Measurements from ENCODE around the gene EEF1G. TPM values are rescaled to one million over a fixed set of nuclear protein-coding genes. Genes with fewer than 3 reads are reported as not detected.

EEF1G gene
- total and polyA plus RNA-seq, 9 of the 15 experiments (the other 6 are each of a cell fraction or from before 2014, with no cell fraction given), result 985 to 2,349 (median 2,035) TPM

GRCh38 chr11:62591448-62592145 is 17.9 kb upstream of the EEF1G start, which contains the start of gene TUT1:
Gene TUT1 (minus strand): TSS chr11:62591523. CDS start chr11:62591485, 38 bp downstream.
- H2AFZ ChIP-seq (ENCODE audit: low read depth, low read length), result peak within 1 kb of the TSS; percentile 89
- no peaks in the 10 kb centered on the region for H3K9me1 ChIP-seq (ENCODE audit: control insufficient read depth, insufficient read depth, low read length)
- peak within 1 kb of the TSS; percentile 86 to 95 for H3K9ac ChIP-seq (ENCODE audit: insufficient read depth in 1 of 2, low read depth in 2 of 2, low read length in 2 of 2)
- POLR2A ChIA-PET, result interaction anchor here (0.5 to 2.9 kb wide), 49 partner anchors 9 to 1229 kb away, joined by 3 to 45 read pairs (median 5); partner anchors contain the start of genes AHNAK, B3GAT3, BSCL2 and C11orf98
- ATAC-seq (peak; percentile 91), FAIRE-seq (peak; percentile 100), DNase-seq (ENCODE audit: extremely low read depth in 1 of 4, low spot score in 3 of 4) (peak; percentile 81 to 99 (median 86))
- H3K79me2 ChIP-seq (ENCODE audit: control insufficient read depth, insufficient read depth, low read length), result peaks cover 52% of the 10 kb centered on the region
- peak within 1 kb of the TSS; percentile 98 for H3K4me2 ChIP-seq (ENCODE audit: insufficient read depth, low read length)
- in situ Hi-C loops (cut with MboI) (no loop called here), intact Hi-C loops (cut with micrococcal nuclease) (loop anchor here (2.0 to 10.0 kb wide), 5 partner anchors 101 to 293 kb away; partner anchors contain the start of genes HNRNPUL2, SLC3A2 and TTC9C)
- no peaks in the 10 kb centered on the region for H3K9me3 ChIP-seq (replicated peaks; ENCODE audit: control insufficient read depth, insufficient read depth, low read depth, low read length)
- H3K4me1 ChIP-seq (replicated peaks in 1 of 2; ENCODE audit: control insufficient read depth in 2 of 2, insufficient read depth in 2 of 2, low read length in 2 of 2), result peaks cover 24 to 25% of the 10 kb centered on the region in 2 experiments
- H3K27ac ChIP-seq (ENCODE audit: extremely low read depth, low read depth, low read length), result peak within 1 kb of the TSS; percentile 90
- under 1% methylated on average over 58 of the region's 58 CpGs for WGBS (ENCODE audit: insufficient coverage, low coverage, missing lambda C conversion rate)
- peaks cover 69% of the 10 kb centered on the region for H3K36me3 ChIP-seq (ENCODE audit: control insufficient read depth, insufficient read depth, low read length)
- no peaks in the 10 kb centered on the region for H4K20me1 ChIP-seq (replicated peaks; ENCODE audit: control insufficient read depth, insufficient read depth, low read length)
- CTCF ChIA-PET (ENCODE audit: low intra/inter-chr PET ratio), result interaction anchor here (0.6 kb wide), 1 partner anchor 178 kb away, joined by 3 read pairs; no protein-coding TSS in a partner anchor
- TSS peak; percentile 99 for BruUV-seq (replicated peaks)
- H3K4me3 ChIP-seq, result peak within 1 kb of the TSS; percentile 63
- H3K27me3 ChIP-seq (ENCODE audit: control insufficient read depth in 2 of 2, insufficient read depth in 2 of 2, low read length in 2 of 2), result no peaks in the 10 kb centered on the region
- TF ChIP-seq HES1 (IDR thresholded peaks at IDR 0.05; ENCODE audit: low read depth), result peak; percentile 14; the same call in 1 of the 2 replicates
- no peak for TF ChIP-seq ZNF184 (CRISPR knock-in tag; IDR thresholded peaks at IDR 0.05)
- no peak for TF ChIP-seq NCOA4 (IDR thresholded peaks at IDR 0.05; ENCODE audit: partially characterized antibody)
- TF ChIP-seq MAZ (CRISPR knock-in tag; conservative IDR thresholded peaks at IDR 0.05 in 1 of 2, IDR thresholded peaks at IDR 0.05 in 1 of 2), result peak; percentile 70 to 91
- peak in 1 of 2 experiments; percentile 81; a peak in 2 of 4 replicates for TF ChIP-seq RCOR1 (IDR thresholded peaks at IDR 0.05; ENCODE audit: borderline replicate concordance in 1 of 2, low read depth in 2 of 2, low read length in 2 of 2)
- no peak for TF ChIP-seq PCBP1 (IDR thresholded peaks at IDR 0.05; ENCODE audit: low read depth, low read length, poor library complexity, severe bottlenecking)
- TF ChIP-seq ZFP36 (IDR thresholded peaks at IDR 0.05; ENCODE audit: low read depth, low read length, partially characterized antibody), result peak; percentile 42
- TF ChIP-seq ZBTB5 (IDR thresholded peaks at IDR 0.05), result no peak
- no peak for TF ChIP-seq ZNF217 (CRISPR knock-in tag; IDR thresholded peaks at IDR 0.05)
- no peak for TF ChIP-seq ZNF408 (CRISPR knock-in tag; IDR thresholded peaks at IDR 0.05; ENCODE audit: low read depth)
- no peak; the same call in 1 of the 2 replicates for TF ChIP-seq HLTF (IDR thresholded peaks at IDR 0.05)

All from K562 (cell line).